Mucosa of descending colon (tissue), 3 donors: ENCODE results near the gene TNKS1BP1. TPM values are rescaled to one million over a fixed set of nuclear protein-coding genes. Genes with fewer than 3 reads are reported as not detected.

ENCODE experiments used
- ATAC-seq: fragments of 200-7000 bp; cut with Tn5 transposase; one replicate; pipeline ENCODE4 v1.9.1; 2020; ENCODE audit warnings: mild to moderate bottlenecking, moderate library complexity
- DNase-seq, 3 donors: peaks; one replicate each; pipeline ENCODE4 v3.0.0-alpha.2; 2020
- H3K36me3 ChIP-seq: fragments of 200-600 bp; one replicate; pipeline ENCODE4 v1.8.0; 2021; ENCODE audit warnings: low read depth, mild to moderate bottlenecking
- H3K4me1 ChIP-seq: fragments of 200-600 bp; one replicate; pipeline ENCODE4 v1.8.0; 2021; ENCODE audit warnings: low read depth, mild to moderate bottlenecking
- H3K4me3 ChIP-seq: fragments of 200-600 bp; one replicate; pipeline ENCODE4 v1.8.0; 2021; ENCODE audit warnings: mild to moderate bottlenecking
- H3K9me3 ChIP-seq: fragments of 200-600 bp; one replicate; pipeline ENCODE4 v1.8.0; 2021; ENCODE audit warnings: mild to moderate bottlenecking
- CTCF ChIP-seq: fragments of 200-600 bp; IDR thresholded peaks from one replicate; pipeline ENCODE4 v1.8.0; 2022; ENCODE audit warnings: antibody characterized with exemption, mild to moderate bottlenecking
- intact Hi-C, 2 donors: fragments of 100-400 bp; cut with DNase I in 1 of 2; cut with micrococcal nuclease in 1 of 2; formaldehyde crosslinking; loops; one replicate each; pipeline versions ENCODE4 v1.11.0 to v1.11.1; 2022; cut with DNase I, micrococcal nuclease
- total RNA-seq, 3 donors: library from RNA; stranded (reverse); fragmentation: NEBNext Ultra II Directional in 2 of 3; extraction: Animal tissue kit (Norgen Biotek cat#: 25700) in 2 of 3; gene quantifications; one replicate each; pipeline versions ENCODE4 v1.2.1 to v1.2.4, GENCODE V29; 2021 to 2023
- donor health status: DM: no; HTN: no; CAD: no; lungs with moderate emphysema.
- donor health status: DM: no; HTN: no; CAD: no.
- donor health status: DM: no; HTN: yes; CAD: no.

Gene TNKS1BP1
- total RNA-seq, 3 donors from 2014 or later = 90.0 to 149 (median 94.3) TPM

GRCh38 chr11:57251037-57251436 lies 73.7 kb downstream of the TNKS1BP1 start:
- no peak for DNase-seq
- TF ChIP-seq CTCF = no peak
- Histone ChIP-seq H3K36me3 (no peaks in the 10 kb centered on the region), H3K4me1 (no peaks in the 10 kb centered on the region), H3K9me3 (no peaks in the 10 kb centered on the region), H3K4me3 (no peak overlapping the region)
- no peak for ATAC-seq
- intact Hi-C loops = loop anchor here (5.0 to 10.0 kb wide), 2 partner anchors 406 to 409 kb away; no protein-coding TSS in a partner anchor

Other genes starting within 250 kb of the TNKS1BP1 start
- gene LRRC55, start 143.0 kb downstream of the TNKS1BP1 start, total RNA-seq = 1 to 10 TPM in 1 of 3 donors, under 1 TPM in 1, not detected in 1; 0.19 to 1.4 TPM
- gene APLNR, start 87.7 kb downstream of the TNKS1BP1 start, total RNA-seq = 1 to 10 TPM; 2.4 to 5.7 (median 2.8) TPM
- 10 to 100 TPM; 59.5 to 79.3 (median 65.8) TPM for gene SSRP1, start 10.9 kb upstream of the TNKS1BP1 start, total RNA-seq
- gene P2RX3, start 13.4 kb upstream of the TNKS1BP1 start, total RNA-seq = not detected
- not detected for gene PRG3, start 56.2 kb upstream of the TNKS1BP1 start, total RNA-seq
- gene PRG2, start 65.7 kb upstream of the TNKS1BP1 start, total RNA-seq = under 1 TPM in 1 of 3 donors, not detected in 2; 0.24 TPM
- gene SLC43A3, start 102.2 kb upstream of the TNKS1BP1 start, total RNA-seq = 10 to 100 TPM in 2 of 3 donors, 1 to 10 TPM in 1; 6.3 to 24.4 (median 16.9) TPM
- under 1 TPM; 0.38 to 0.73 (median 0.48) TPM for gene RTN4RL2, start 135.6 kb upstream of the TNKS1BP1 start, total RNA-seq
- gene SLC43A1, start 190.8 kb upstream of the TNKS1BP1 start, total RNA-seq = 10 to 100 TPM in 1 of 3 donors, 1 to 10 TPM in 2; 8.3 to 22.6 (median 9.9) TPM
- gene TIMM10, start 205.8 kb upstream of the TNKS1BP1 start, total RNA-seq = 10 to 100 TPM; 25.5 to 50.1 (median 49.9) TPM
- gene SMTNL1, start 212.6 kb upstream of the TNKS1BP1 start, total RNA-seq = not detected
- 10 to 100 TPM; 26.1 to 57.3 (median 53.9) TPM for gene UBE2L6, start 242.7 kb upstream of the TNKS1BP1 start, total RNA-seq